Erythroblast (primary cell): ENCODE measurements around the gene ASB14.
"Not testable (repeated sequence)": the region's sequence is repeated elsewhere in the genome, so short reads cannot be mapped to it uniquely, and the experiment has no call there.

Source experiments
- GATA1 ChIP-seq: IDR thresholded peaks from 2 replicates; pipeline ENCODE4 v1.6.1; 2011; ENCODE audit warnings: low read depth, mild to moderate bottlenecking, control low read depth, low read length, moderate library complexity
- POLR2A ChIP-seq: IDR thresholded peaks from 2 replicates; pipeline ENCODE4 v1.6.1; 2011; ENCODE audit warnings: mild to moderate bottlenecking, low read length

DNA sequence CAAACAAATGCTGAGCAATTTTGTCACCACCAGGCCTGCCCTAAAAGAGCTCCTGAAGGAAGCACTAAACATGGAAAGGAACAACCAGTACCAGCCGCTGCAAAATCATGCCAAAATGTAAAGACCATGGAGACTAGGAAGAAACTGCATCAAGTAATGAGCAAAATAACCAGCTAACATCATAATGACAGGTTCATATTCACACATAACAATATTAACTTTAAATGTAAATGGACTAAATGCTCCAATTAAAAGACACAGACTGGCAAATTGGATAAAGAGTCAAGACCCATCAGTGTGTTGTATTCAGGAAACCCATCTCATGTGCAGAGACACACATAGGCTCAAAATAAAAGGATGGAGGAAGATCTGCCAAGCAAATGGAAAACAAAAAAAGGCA, 34.0 kb upstream of the ASB14 start:
- TF ChIP-seq POLR2A, GATA1: not testable (repeated sequence)
